Ascending aorta (tissue), 2 donors: Measurements from ENCODE around the gene KMT2A. TPM values are rescaled to one million over a fixed set of nuclear protein-coding genes. Genes with fewer than 3 reads are reported as not detected.
"Not testable (repeated sequence)": the region's sequence is repeated elsewhere in the genome, so short reads cannot be mapped to it uniquely, and the experiment has no call there.

ENCODE experiments used
- DNase-seq, 2 donors: peaks; one replicate each; pipeline ENCODE4 v3.0.0-alpha.2; 2019; ENCODE audit warnings: low spot score in 2 of 2
- H3K27ac ChIP-seq, 2 donors: fragments of 200-600 bp; sonication (generic); one replicate each; pipeline ENCODE4 v1.5.1; 2016 to 2017; ENCODE audit warnings: mild to moderate bottlenecking in 1 of 2
- H3K27me3 ChIP-seq: fragments of 200-600 bp; sonication (generic); one replicate; pipeline ENCODE4 v1.5.1; 2017
- H3K36me3 ChIP-seq, 2 donors: fragments of 200-600 bp; sonication (generic); one replicate each; pipeline ENCODE4 v1.5.1; 2016
- H3K4me1 ChIP-seq, 2 donors: fragments of 200-600 bp; sonication (generic); one replicate each; pipeline ENCODE4 v1.5.1; 2016 to 2017; ENCODE audit warnings: mild to moderate bottlenecking in 1 of 2
- H3K4me3 ChIP-seq, 2 donors: fragments of 200-600 bp; sonication (generic); one replicate each; pipeline ENCODE4 v1.5.1; 2016 to 2017; ENCODE audit warnings: mild to moderate bottlenecking in 1 of 2
- H3K9me3 ChIP-seq, 2 donors: fragments of 200-600 bp; sonication (generic); one replicate each; pipeline ENCODE4 v1.5.1; 2016
- intact Hi-C: fragments of 100-400 bp; cut with DNase I; formaldehyde crosslinking; loops from one replicate; pipeline ENCODE4 v1.15.1; 2023
- total RNA-seq: library from RNA; depleted of rRNA; stranded (reverse); fragments of >200 nt; gene quantifications from one replicate; pipeline ENCODE4 v1.1.0, GENCODE V29; 2016
- TF ChIP-seq, protein P1 (sequence below), 3 experiments: fragments of 200-600 bp in 2 of 3; fragments of 450-650 bp in 1 of 3; sonication (generic) in 2 of 3; IDR thresholded peaks; one replicate each; pipeline ENCODE4 v1.5.1; 2016 to 2019; ENCODE audit warnings: antibody characterized with exemption in 3 of 3, mild to moderate bottlenecking in 1 of 3, moderate library complexity in 1 of 3

The KMT2A gene
- total RNA-seq, 1 donor from 2014 or later = 61.3 TPM

DNA sequence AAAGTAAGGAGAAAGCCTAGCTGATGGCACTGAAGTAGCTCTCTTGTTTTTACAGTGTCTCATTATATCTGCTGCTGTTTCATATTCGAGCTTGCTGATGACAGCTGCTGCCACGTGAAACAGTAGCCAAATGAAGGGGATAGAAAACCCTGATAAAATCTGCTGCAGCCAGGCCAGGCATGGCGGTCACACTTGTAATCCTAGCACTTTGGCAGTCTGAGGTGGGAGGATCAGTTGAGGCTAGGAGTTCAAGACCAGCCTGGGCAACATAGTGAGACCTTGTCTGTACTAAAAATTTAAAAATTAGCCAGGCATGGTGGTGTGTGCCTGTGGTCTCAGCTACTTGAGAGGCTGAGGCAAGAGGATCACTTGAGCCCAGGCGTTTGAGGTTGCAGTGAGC, 116.0 kb downstream of the KMT2A start:
- H3K36me3 ChIP-seq = peaks cover 27 to 73% of the 10 kb centered on the region in 2 donors
- H3K27me3 ChIP-seq = no peaks in the 10 kb centered on the region
- H3K4me1 ChIP-seq = no peaks in the 10 kb centered on the region
- H3K27ac ChIP-seq = no peak overlapping the region
- TF ChIP-seq, protein P1, sequence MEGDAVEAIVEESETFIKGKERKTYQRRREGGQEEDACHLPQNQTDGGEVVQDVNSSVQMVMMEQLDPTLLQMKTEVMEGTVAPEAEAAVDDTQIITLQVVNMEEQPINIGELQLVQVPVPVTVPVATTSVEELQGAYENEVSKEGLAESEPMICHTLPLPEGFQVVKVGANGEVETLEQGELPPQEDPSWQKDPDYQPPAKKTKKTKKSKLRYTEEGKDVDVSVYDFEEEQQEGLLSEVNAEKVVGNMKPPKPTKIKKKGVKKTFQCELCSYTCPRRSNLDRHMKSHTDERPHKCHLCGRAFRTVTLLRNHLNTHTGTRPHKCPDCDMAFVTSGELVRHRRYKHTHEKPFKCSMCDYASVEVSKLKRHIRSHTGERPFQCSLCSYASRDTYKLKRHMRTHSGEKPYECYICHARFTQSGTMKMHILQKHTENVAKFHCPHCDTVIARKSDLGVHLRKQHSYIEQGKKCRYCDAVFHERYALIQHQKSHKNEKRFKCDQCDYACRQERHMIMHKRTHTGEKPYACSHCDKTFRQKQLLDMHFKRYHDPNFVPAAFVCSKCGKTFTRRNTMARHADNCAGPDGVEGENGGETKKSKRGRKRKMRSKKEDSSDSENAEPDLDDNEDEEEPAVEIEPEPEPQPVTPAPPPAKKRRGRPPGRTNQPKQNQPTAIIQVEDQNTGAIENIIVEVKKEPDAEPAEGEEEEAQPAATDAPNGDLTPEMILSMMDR (IDR thresholded peaks at IDR 0.05) = no peak
- intact Hi-C loops = no loop called here
- DNase-seq = no peak
- H3K9me3 ChIP-seq = no peaks in the 10 kb centered on the region
- H3K4me3 ChIP-seq = no peak overlapping the region

GRCh38 chr11:118560806-118561205, 124.5 kb downstream of the KMT2A start:
- H3K36me3 ChIP-seq = peaks cover 10 to 36% of the 10 kb centered on the region in 2 donors
- no peak for DNase-seq
- no peaks in the 10 kb centered on the region for H3K27me3 ChIP-seq
- no peaks in the 10 kb centered on the region for H3K9me3 ChIP-seq
- no peak overlapping the region for H3K4me3 ChIP-seq
- H3K4me1 ChIP-seq = peaks cover 0 to 5% of the 10 kb centered on the region in 2 donors
- TF ChIP-seq, protein P1 (IDR thresholded peaks at IDR 0.05) = no peak
- intact Hi-C loops = no loop called here
- H3K27ac ChIP-seq = no peak overlapping the region

DNA sequence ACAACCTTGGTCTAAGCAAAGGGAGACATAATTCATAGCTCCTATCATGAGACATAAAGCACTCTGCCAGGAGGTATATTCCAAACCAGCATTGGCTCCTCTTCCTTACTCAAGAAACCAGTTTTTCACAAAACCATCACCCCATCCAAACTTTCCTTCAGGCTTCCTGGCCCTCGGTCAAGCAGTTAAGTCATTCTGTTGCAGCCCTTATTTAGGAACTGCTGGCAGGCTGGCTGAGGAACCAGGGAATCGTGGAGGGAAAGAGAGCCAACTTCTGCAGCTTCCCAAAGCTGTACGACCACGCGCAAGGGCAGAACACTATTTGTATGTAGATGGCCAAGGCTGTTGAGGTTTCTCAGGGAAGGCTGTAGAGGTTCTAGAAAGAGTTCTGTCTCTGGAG, 128.8 kb downstream of the KMT2A start:
- no peaks in the 10 kb centered on the region for H3K9me3 ChIP-seq
- peak overlapping the region; percentile 53 to 75 for H3K4me3 ChIP-seq
- peak overlapping the region; percentile 75 to 88 for H3K27ac ChIP-seq
- DNase-seq = peak in 1 of 2 donors; percentile 72
- TF ChIP-seq, protein P1 (IDR thresholded peaks at IDR 0.05) = no peak
- H3K27me3 ChIP-seq = no peaks in the 10 kb centered on the region
- intact Hi-C loops = loop anchor here (2.0 kb wide), 3 partner anchors 26 to 128 kb away; partner anchors contain the start of gene KMT2A
- H3K4me1 ChIP-seq = peaks cover 0 to 5% of the 10 kb centered on the region in 2 donors
- no peaks in the 10 kb centered on the region for H3K36me3 ChIP-seq

DNA sequence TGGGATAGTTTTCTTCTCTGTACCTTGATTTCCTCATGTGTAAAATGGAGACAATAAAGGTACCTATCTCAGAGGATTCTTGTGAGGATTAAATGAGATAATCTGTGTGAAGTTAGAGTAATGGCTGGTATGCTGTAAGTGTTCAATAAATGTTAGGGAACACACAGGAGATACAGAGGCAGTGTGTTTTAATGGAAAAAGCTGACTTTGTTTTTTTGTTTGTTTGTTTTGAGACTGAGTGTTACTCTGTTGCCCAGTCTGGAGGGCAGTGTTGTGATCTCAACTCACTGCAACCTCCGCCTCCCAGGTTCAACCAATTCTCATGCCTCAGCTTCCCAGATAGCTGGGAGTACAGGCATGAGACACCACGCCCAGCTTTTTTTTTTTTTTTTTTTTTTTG, 133.4 kb downstream of the KMT2A start:
- TF ChIP-seq, protein P1 (IDR thresholded peaks at IDR 0.05) = no peak
- Histone ChIP-seq H3K36me3 (no peaks in the 10 kb centered on the region), H3K27me3 (no peaks in the 10 kb centered on the region), H3K27ac (no peak overlapping the region), H3K4me3 (no peak overlapping the region), H3K4me1 (peaks cover 0 to 11% of the 10 kb centered on the region in 2 donors), H3K9me3 (no peaks in the 10 kb centered on the region)
- intact Hi-C loops = loop anchor here (10.0 kb wide), 1 partner anchor 515 kb away; the partner anchor contains the start of gene HMBS
- no peak for DNase-seq

DNA sequence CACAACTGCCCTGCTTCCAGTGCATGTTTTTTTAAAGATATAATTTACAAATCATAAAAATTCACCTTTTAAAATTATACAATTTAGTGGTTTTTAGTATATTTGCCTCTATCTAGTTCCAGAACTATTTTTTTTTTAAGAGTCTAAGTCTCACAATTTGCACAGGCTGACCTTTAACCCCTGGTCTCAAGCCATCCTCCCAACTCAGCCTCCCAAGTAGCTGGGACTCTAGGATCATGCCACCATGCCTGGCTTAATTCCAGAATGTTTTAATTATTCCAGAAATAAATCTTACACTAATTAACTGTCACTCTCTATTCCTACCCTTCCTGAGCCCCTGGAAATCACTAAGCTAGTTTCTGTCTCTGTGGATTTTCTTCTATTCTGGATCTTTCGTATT, 134.5 kb downstream of the KMT2A start:
- intact Hi-C loops = loop anchor here (10.0 kb wide), 1 partner anchor 514 kb away; the partner anchor contains the start of gene HMBS
- Histone ChIP-seq H3K27ac (peak overlapping the region in 1 of 2 donors; percentile 100), H3K36me3 (no peaks in the 10 kb centered on the region), H3K4me1 (peaks cover 0 to 19% of the 10 kb centered on the region in 2 donors), H3K9me3 (no peaks in the 10 kb centered on the region), H3K27me3 (no peaks in the 10 kb centered on the region), H3K4me3 (no peak overlapping the region)
- no peak for DNase-seq
- TF ChIP-seq, protein P1 (IDR thresholded peaks at IDR 0.05) = no peak

- Histone ChIP-seq H3K4me3 (peak overlapping the region; percentile 84 to 98), H3K27ac (peak overlapping the region; percentile 100), H3K4me1 (peaks cover 1 to 21% of the 10 kb centered on the region in 2 donors)
- intact Hi-C loops = loop anchor here (2.0 to 10.0 kb wide), 2 partner anchors 23 to 513 kb away; partner anchors contain the start of gene HMBS
- not testable (repeated sequence) for H3K27me3 ChIP-seq, H3K36me3 ChIP-seq, H3K9me3 ChIP-seq
- peak in 1 of 2 donors; percentile 67 for DNase-seq
These were observed 135.4 kb downstream of the KMT2A start for GRCh38 chr11:118571701-118572060.
